T-cell (primary cell): ENCODE data around the gene HARBI1. TPM values are rescaled to one million over a fixed set of nuclear protein-coding genes. Genes with fewer than 3 reads are reported as not detected.
"Not testable (repeated sequence)": the region's sequence is repeated elsewhere in the genome, so short reads cannot be mapped to it uniquely, and the experiment has no call there.

ENCODE experiments used
- ATAC-seq, 4 experiments: fragments of 200-7000 bp in 3 of 4; fragments of 150-1000 bp in 1 of 4; cut with Tn5 transposase; replicated peaks in 1 of 4; 1 replicate in 3 of 4; 2 replicates in 1 of 4; pipeline ENCODE4 v1.10.0; 2021; ENCODE audit warnings: moderate library complexity in 3 of 4, mild to moderate bottlenecking in 2 of 4, moderate number of reproducible peaks in 1 of 4
- CTCF ChIA-PET, 2 donors: fragments of 300-600 bp; sonication (Branson Sonifier 250); formaldehyde crosslinking; loops; one replicate each; lab custom pipeline; 2022; ENCODE audit warnings: antibody characterized with exemption in 2 of 2; lab: Charles Lee
- POLR2A ChIA-PET, 2 donors: fragments of 300-600 bp; sonication (Branson Sonifier 250); formaldehyde crosslinking; loops; one replicate each; lab custom pipeline; 2022; ENCODE audit warnings: antibody characterized with exemption in 2 of 2; lab: Charles Lee
- DNase-seq, 35 experiments: peaks; one replicate each; pipeline versions ENCODE4 v3.0.0 to v3.0.0-alpha.2; 2013 to 2023
- H3K27ac ChIP-seq: one replicate; pipeline ENCODE4 v1.5.1; 2013; ENCODE audit warnings: low read length
- H3K27me3 ChIP-seq, 2 experiments: replicated peaks in 1 of 2; 1 replicate in 1 of 2; 2 replicates in 1 of 2; pipeline versions ENCODE4 v1.6.1 to v1.7.0; 2013; ENCODE audit warnings: low read length in 1 of 2, mixed read lengths in 1 of 2; ENCODE audit not compliant: control insufficient read depth in 2 of 2, insufficient read depth in 2 of 2; ENCODE audit errors: extremely low read depth in 1 of 2
- H3K36me3 ChIP-seq, 2 donors: 1 replicate in 1 of 2; 2 replicates in 1 of 2; pipeline versions ENCODE4 v1.6.1 to v1.7.0; 2013; ENCODE audit warnings: low read length in 1 of 2; ENCODE audit not compliant: control insufficient read depth in 2 of 2, insufficient read depth in 1 of 2; ENCODE audit errors: extremely low read depth in 1 of 2
- H3K4me1 ChIP-seq, 2 experiments: 1 replicate in 1 of 2; 2 replicates in 1 of 2; pipeline versions ENCODE4 v1.6.1 to v1.7.0; 2013; ENCODE audit warnings: low read length in 2 of 2, mixed read lengths in 1 of 2; ENCODE audit not compliant: insufficient read depth in 2 of 2, control insufficient read depth in 1 of 2; ENCODE audit errors: extremely low read depth in 1 of 2
- H3K4me3 ChIP-seq, 2 donors: 1 replicate in 1 of 2; 2 replicates in 1 of 2; pipeline versions ENCODE4 v1.5.1 to v1.7.0; 2013; ENCODE audit warnings: mild to moderate bottlenecking in 2 of 2, low read length in 1 of 2, moderate library complexity in 1 of 2; ENCODE audit not compliant: control insufficient read depth in 1 of 2; ENCODE audit errors: extremely low read depth in 1 of 2
- H3K9me3 ChIP-seq: 2 replicates; pipeline ENCODE4 v1.7.0; 2013
- H3K27ac Mint-ChIP-seq, 2 donors: one replicate each; pipeline ENCODE4 v1.8.0; 2020 to 2021; ENCODE audit warnings: mild to moderate bottlenecking in 2 of 2, mixed read lengths in 2 of 2
- H3K27me3 Mint-ChIP-seq, 2 donors: one replicate each; pipeline ENCODE4 v1.8.0; 2021 to 2022; ENCODE audit warnings: mixed read lengths in 2 of 2
- H3K36me3 Mint-ChIP-seq: one replicate; pipeline ENCODE4 v1.8.0; 2021; ENCODE audit warnings: mixed read lengths
- H3K4me1 Mint-ChIP-seq, 3 donors: one replicate each; pipeline ENCODE4 v1.8.0; 2020 to 2022; ENCODE audit warnings: mixed read lengths in 3 of 3, mild to moderate bottlenecking in 1 of 3
- H3K4me3 Mint-ChIP-seq, 3 donors: one replicate each; pipeline ENCODE4 v1.8.0; 2020 to 2022; ENCODE audit warnings: mild to moderate bottlenecking in 3 of 3, mixed read lengths in 3 of 3, moderate library complexity in 3 of 3
- H3K9me3 Mint-ChIP-seq, 3 donors: one replicate each; pipeline ENCODE4 v1.8.0; 2020 to 2022; ENCODE audit warnings: mixed read lengths in 3 of 3
- WGBS: methylation state at CpG from one replicate; pipeline ENCODE4 v1.1.5; 2013; ENCODE audit warnings: missing lambda C conversion rate; ENCODE audit not compliant: insufficient coverage; 5-methylcytosine and 5-hydroxymethylcytosine counted together
- total RNA-seq, 35 experiments: library from RNA in 6 of 35; stranded (reverse) in 6 of 35; fragments of 120-200 nt in 1 of 35; gene quantifications; one replicate each; pipeline versions ENCODE4 v1.2.1 to v1.2.4 and lab custom pipeline; 2013 to 2026

Gene HARBI1
- total RNA-seq, 5 donors from 2014 or later (not counting 1 experiment from before 2014, with no cell fraction given), result 6.7 to 17.3 (median 10.3) TPM

DNA sequence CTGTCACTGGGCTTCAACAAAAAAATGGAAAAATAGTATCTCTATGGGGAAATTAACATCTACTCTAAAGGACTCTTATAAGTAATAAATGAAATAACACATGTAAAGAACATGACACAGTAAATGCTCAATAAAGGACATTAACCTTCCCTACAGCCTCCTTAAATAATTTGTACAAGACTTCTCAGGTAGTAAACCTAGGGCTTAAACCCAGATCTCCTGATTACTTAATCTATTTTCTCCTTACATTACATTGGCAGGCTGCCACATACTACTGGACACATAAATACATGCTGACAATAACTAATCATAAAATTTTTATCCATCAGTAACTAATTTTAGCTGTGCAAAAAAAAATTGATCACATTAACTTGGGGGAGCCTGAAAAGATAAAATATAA is 28.1 kb downstream of the HARBI1 start:
- POLR2A ChIA-PET, result interaction anchor here in 1 of 2 donors (0.7 kb wide), 1 partner anchor 722 kb away, joined by 4 read pairs; no protein-coding TSS in a partner anchor
- no peaks in the 10 kb centered on the region for H3K9me3 ChIP-seq
- Mint-ChIP-seq H3K4me3 (peak overlapping the region in 1 of 3 donors; percentile 17), H3K36me3 (peaks cover 12% of the 10 kb centered on the region), H3K27me3 (no peaks in the 10 kb centered on the region), H3K4me1 (peaks cover 51 to 61% (median 60%) of the 10 kb centered on the region in 3 donors), H3K9me3 (no peaks in the 10 kb centered on the region), H3K27ac (peak overlapping the region in 1 of 2 donors; percentile 55)
- no peaks in the 10 kb centered on the region for H3K36me3 ChIP-seq
- CTCF ChIA-PET, result interaction anchor here in 1 of 2 donors (0.6 kb wide), 1 partner anchor 20 kb away, joined by 3 read pairs; no protein-coding TSS in a partner anchor
- peaks cover 8 to 28% of the 10 kb centered on the region in 2 experiments for H3K4me1 ChIP-seq
- no peak for ATAC-seq
- DNase-seq, result no peak
- H3K27me3 ChIP-seq, result no peaks in the 10 kb centered on the region
- H3K27ac ChIP-seq, result no peak overlapping the region
- no peak overlapping the region for H3K4me3 ChIP-seq

DNA sequence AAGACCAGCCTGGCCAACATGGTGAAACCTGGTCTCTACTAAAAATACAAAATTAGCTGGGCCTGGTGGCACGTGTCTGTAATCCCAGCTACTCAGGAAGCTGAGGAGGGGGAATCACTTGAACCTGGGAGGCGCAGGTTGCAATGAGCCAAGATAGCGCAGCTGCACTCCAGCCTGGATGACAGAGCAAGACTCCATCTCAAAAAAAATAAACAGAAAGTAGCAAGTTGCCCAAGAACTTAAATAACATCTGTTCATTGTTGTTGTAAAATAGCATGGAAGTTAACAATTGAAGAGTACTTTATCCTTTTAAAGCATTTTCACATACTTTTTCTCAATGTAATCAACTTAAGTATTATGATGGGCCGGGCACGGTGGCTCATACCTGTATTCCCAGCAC is 28.9 kb downstream of the HARBI1 start:
- no peak overlapping the region for H3K27ac Mint-ChIP-seq
- H3K4me1 Mint-ChIP-seq, result peaks cover 49 to 56% (median 55%) of the 10 kb centered on the region in 3 donors
- Histone ChIP-seq H3K36me3 (no peaks in the 10 kb centered on the region), H3K4me1 (peaks cover 6 to 25% of the 10 kb centered on the region in 2 experiments), H3K27me3 (no peaks in the 10 kb centered on the region), H3K27ac (no peak overlapping the region), H3K9me3 (no peaks in the 10 kb centered on the region), H3K4me3 (no peak overlapping the region)
- H3K36me3 Mint-ChIP-seq, result peaks cover 12% of the 10 kb centered on the region
- H3K27me3 Mint-ChIP-seq, result no peaks in the 10 kb centered on the region
- CTCF ChIA-PET, result interaction anchor here in 1 of 2 donors (0.6 kb wide), 1 partner anchor 21 kb away, joined by 3 read pairs; no protein-coding TSS in a partner anchor
- H3K4me3 Mint-ChIP-seq, result no peak overlapping the region
- WGBS, result 60% methylated on average over 1 of the region's 5 CpGs
- no peak for ATAC-seq
- no peaks in the 10 kb centered on the region for H3K9me3 Mint-ChIP-seq
- no peak for DNase-seq
- POLR2A ChIA-PET, result no interaction called here

DNA sequence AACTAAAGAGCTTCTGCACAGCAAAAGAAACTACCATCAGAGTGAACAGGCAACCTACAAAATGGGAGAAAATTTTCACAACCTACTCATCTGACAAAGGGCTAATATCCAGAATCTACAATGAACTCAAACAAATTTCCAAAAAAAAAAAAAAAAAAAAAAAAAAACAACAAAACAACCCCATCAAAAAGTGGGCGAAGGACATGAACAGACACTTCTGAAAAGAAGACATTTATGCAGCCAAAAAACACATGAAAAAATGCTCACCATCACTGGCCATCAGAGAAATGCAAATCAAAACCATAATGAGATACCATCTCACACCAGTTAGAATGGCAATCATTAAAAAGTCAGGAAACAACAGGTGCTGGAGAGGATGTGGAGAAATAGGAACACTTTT is 33.5 kb downstream of the HARBI1 start:
- WGBS, result no CpG with 5 or more reads among the region's 1 CpG
- H3K27ac ChIP-seq, H3K4me1 ChIP-seq, CTCF ChIA-PET, POLR2A ChIA-PET, H3K36me3 ChIP-seq, H3K27ac Mint-ChIP-seq, H3K27me3 ChIP-seq, H3K27me3 Mint-ChIP-seq, H3K9me3 ChIP-seq, DNase-seq, H3K4me3 ChIP-seq, H3K9me3 Mint-ChIP-seq, H3K4me3 Mint-ChIP-seq, ATAC-seq: not testable (repeated sequence)
- Mint-ChIP-seq H3K36me3 (peaks cover 26% of the 10 kb centered on the region), H3K4me1 (peaks cover 37 to 51% (median 43%) of the 10 kb centered on the region in 3 donors)

DNA sequence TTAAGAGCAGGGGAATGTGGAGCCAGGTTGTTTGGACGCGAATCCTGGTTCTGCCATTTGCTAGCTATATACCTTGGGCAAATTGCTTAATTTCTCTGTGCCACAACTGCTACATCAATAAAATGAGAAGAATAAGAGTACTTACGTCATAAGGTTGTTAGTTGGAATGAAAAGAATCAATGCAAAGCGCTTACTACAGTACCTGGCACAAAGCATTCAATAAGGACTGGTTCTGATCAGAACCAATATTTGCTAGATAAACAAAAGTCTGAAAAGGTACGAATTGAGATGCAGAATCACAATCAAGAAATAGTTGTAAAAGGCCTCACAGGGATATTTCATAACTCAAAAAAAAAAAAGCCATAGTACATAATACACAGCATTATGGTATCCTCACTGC is 34.4 kb downstream of the HARBI1 start:
- no peak overlapping the region for H3K4me3 Mint-ChIP-seq
- H3K27me3 Mint-ChIP-seq, result no peaks in the 10 kb centered on the region
- ChIA-PET POLR2A (no interaction called here), CTCF (no interaction called here)
- WGBS, result no CpG with 5 or more reads among the region's 5 CpGs
- H3K4me3 ChIP-seq, result no peak overlapping the region
- H3K36me3 ChIP-seq, result no peaks in the 10 kb centered on the region
- peak overlapping the region in 1 of 2 donors; percentile 48 for H3K27ac Mint-ChIP-seq
- no peak overlapping the region for H3K27ac ChIP-seq
- no peaks in the 10 kb centered on the region for H3K9me3 ChIP-seq
- peaks cover 24% of the 10 kb centered on the region for H3K36me3 Mint-ChIP-seq
- ATAC-seq (no peak), DNase-seq (no peak)
- H3K4me1 ChIP-seq, result no peaks in the 10 kb centered on the region
- H3K4me1 Mint-ChIP-seq, result peaks cover 29 to 46% (median 40%) of the 10 kb centered on the region in 3 donors
- no peaks in the 10 kb centered on the region for H3K27me3 ChIP-seq
- H3K9me3 Mint-ChIP-seq, result peaks cover 0 to 2% (median 0%) of the 10 kb centered on the region in 3 donors

DNA sequence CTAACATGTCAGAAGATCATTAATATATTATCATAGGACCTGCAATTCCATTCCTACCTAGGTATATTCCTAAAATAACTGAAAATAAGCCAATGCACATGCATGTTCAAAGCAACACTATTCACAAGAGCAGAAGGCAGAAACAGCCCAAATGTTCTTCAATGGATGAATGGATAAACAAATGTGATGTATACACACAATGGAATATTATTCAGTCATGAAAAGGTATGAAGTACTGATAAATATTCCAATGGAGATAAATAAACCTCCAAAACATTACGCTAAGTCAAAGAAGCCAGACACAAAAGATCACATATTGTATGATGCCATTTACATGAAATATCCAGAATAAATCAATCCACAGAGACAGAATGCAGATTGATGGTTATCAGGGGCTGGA is 40.0 kb downstream of the HARBI1 start:
- POLR2A ChIA-PET, result no interaction called here

DNA sequence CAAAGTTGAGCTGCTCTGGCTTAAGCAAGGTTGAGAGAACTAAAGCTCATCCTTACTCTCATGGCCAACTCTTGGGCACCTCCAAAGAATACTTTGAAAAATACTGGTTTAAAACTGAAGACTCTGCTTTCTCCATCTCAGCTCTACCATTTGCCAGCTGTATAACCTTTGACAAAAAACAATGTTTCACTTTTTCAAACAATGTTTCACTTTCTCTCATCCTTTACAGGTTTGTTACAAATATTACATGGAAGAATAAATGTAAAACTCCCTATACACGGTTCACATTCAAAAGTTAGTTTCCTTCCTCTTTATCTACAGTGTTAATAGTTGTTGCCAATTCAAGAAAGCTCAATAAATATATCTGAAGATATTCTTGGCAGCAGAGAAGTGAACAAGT is 42.4 kb downstream of the HARBI1 start:
- no peaks in the 10 kb centered on the region for H3K27me3 ChIP-seq
- Mint-ChIP-seq H3K27me3 (no peaks in the 10 kb centered on the region), H3K4me3 (no peak overlapping the region), H3K36me3 (peaks cover 26% of the 10 kb centered on the region), H3K27ac (peak overlapping the region in 1 of 2 donors; percentile 36), H3K4me1 (peaks cover 34 to 48% (median 42%) of the 10 kb centered on the region in 3 donors), H3K9me3 (peaks cover 0 to 4% (median 3%) of the 10 kb centered on the region in 3 donors)
- ChIA-PET POLR2A (interaction anchor here in 1 of 2 donors (0.6 kb wide), 1 partner anchor 11 kb away, joined by 3 read pairs; no protein-coding TSS in a partner anchor), CTCF (no interaction called here)
- DNase-seq (no peak), ATAC-seq (no peak)
- H3K27ac ChIP-seq, result no peak overlapping the region
- no peaks in the 10 kb centered on the region for H3K9me3 ChIP-seq
- no CpG with 5 or more reads among the region's 1 CpG for WGBS
- H3K36me3 ChIP-seq, result no peaks in the 10 kb centered on the region
- H3K4me3 ChIP-seq, result no peak overlapping the region
- H3K4me1 ChIP-seq, result peaks cover 0 to 4% of the 10 kb centered on the region in 2 experiments

More for the DNA sequence above, 40.0 kb downstream of the HARBI1 start:
- H3K27ac Mint-ChIP-seq, result no peak overlapping the region
- no peak overlapping the region for H3K4me3 Mint-ChIP-seq
- H3K36me3 Mint-ChIP-seq, result peaks cover 29% of the 10 kb centered on the region
- peaks cover 0 to 4% (median 3%) of the 10 kb centered on the region in 3 donors for H3K9me3 Mint-ChIP-seq
- no peak for DNase-seq
- no peaks in the 10 kb centered on the region for H3K27me3 Mint-ChIP-seq
- no peaks in the 10 kb centered on the region for H3K36me3 ChIP-seq
- H3K4me1 Mint-ChIP-seq, result peaks cover 40 to 50% (median 42%) of the 10 kb centered on the region in 3 donors
- no CpG with 5 or more reads among the region's 1 CpG for WGBS
- no peaks in the 10 kb centered on the region for H3K27me3 ChIP-seq
- H3K9me3 ChIP-seq, result no peaks in the 10 kb centered on the region
- no peak overlapping the region for H3K27ac ChIP-seq
- ATAC-seq, result no peak
- no peaks in the 10 kb centered on the region for H3K4me1 ChIP-seq
- H3K4me3 ChIP-seq, result no peak overlapping the region
- CTCF ChIA-PET, result no interaction called here
